H9 (cell line): ENCODE results near the gene IGLL1. TPM values are rescaled to one million over a fixed set of nuclear protein-coding genes. Genes with fewer than 3 reads are reported as not detected.

Source experiments
- DNase-seq: peaks from one replicate; pipeline ENCODE4 v3.0.0-alpha.2; 2017
- H2AFZ ChIP-seq: one replicate; pipeline ENCODE4 v1.6.1; 2013; ENCODE audit warnings: mild to moderate bottlenecking, low read length, control low read depth, moderate library complexity
- H2AK5ac ChIP-seq: 2 replicates; pipeline ENCODE4 v1.6.1; 2013; ENCODE audit warnings: low read length, control low read depth, mixed read lengths; ENCODE audit not compliant: insufficient read length
- H2BK120ac ChIP-seq: one replicate; pipeline ENCODE4 v1.6.1; 2013; ENCODE audit warnings: low read depth, mild to moderate bottlenecking, low read length, control low read depth, inconsistent platforms; ENCODE audit not compliant: poor library complexity, severe bottlenecking
- H2BK12ac ChIP-seq: 2 replicates; pipeline ENCODE4 v1.6.1; 2013; ENCODE audit warnings: low read length, control low read depth, mixed read lengths, low read depth; ENCODE audit not compliant: insufficient read length
- H2BK15ac ChIP-seq: 2 replicates; pipeline ENCODE4 v1.6.1; 2013; ENCODE audit warnings: low read depth, low read length, control low read depth
- H2BK20ac ChIP-seq: one replicate; pipeline ENCODE4 v1.6.1; 2013; ENCODE audit warnings: low read depth, mild to moderate bottlenecking, low read length, control low read depth, inconsistent platforms; ENCODE audit not compliant: poor library complexity, severe bottlenecking
- H2BK5ac ChIP-seq: 2 replicates; pipeline ENCODE4 v1.6.1; 2013; ENCODE audit warnings: low read length, control low read depth, mixed read lengths; ENCODE audit not compliant: insufficient read length
- H3K14ac ChIP-seq: 2 replicates; pipeline ENCODE4 v1.6.1; 2013; ENCODE audit warnings: low read length, control low read depth; ENCODE audit not compliant: insufficient read depth
- H3K18ac ChIP-seq: 2 replicates; pipeline ENCODE4 v1.6.1; 2013; ENCODE audit warnings: low read depth, mild to moderate bottlenecking, mixed read lengths, low read length, control low read depth; ENCODE audit not compliant: insufficient read length
- H3K23ac ChIP-seq: 2 replicates; pipeline ENCODE4 v1.6.1; 2013; ENCODE audit warnings: low read length, control low read depth, mixed read lengths, low read depth; ENCODE audit not compliant: insufficient read length
- H3K23me2 ChIP-seq: 2 replicates; pipeline ENCODE4 v1.6.1; 2013; ENCODE audit warnings: low read depth, mild to moderate bottlenecking, mixed read lengths, low read length, control low read depth; ENCODE audit not compliant: insufficient read length, poor library complexity, severe bottlenecking
- H3K27ac ChIP-seq: 2 replicates; pipeline ENCODE4 v1.5.1; 2013; ENCODE audit warnings: low read length, control low read depth, mixed read lengths, low read depth; ENCODE audit not compliant: insufficient read length
- H3K27me3 ChIP-seq: 2 replicates; pipeline ENCODE4 v1.6.1; 2013; ENCODE audit warnings: low read length, control low read depth, inconsistent platforms; ENCODE audit not compliant: insufficient read depth
- H3K4ac ChIP-seq: 2 replicates; pipeline ENCODE4 v1.6.1; 2013; ENCODE audit warnings: low read depth, mild to moderate bottlenecking, control low read depth, inconsistent platforms, low read length, moderate library complexity
- H3K4me1 ChIP-seq: 2 replicates; pipeline ENCODE4 v1.6.1; 2013; ENCODE audit warnings: low read length, control low read depth, inconsistent platforms; ENCODE audit not compliant: insufficient read depth
- H3K4me2 ChIP-seq: 2 replicates; pipeline ENCODE4 v1.6.1; 2013; ENCODE audit warnings: low read length, control low read depth, mixed read lengths; ENCODE audit not compliant: insufficient read length, insufficient read depth
- H3K56ac ChIP-seq: 2 replicates; pipeline ENCODE4 v1.6.1; 2013; ENCODE audit warnings: low read depth, mild to moderate bottlenecking, mixed read lengths, low read length, control low read depth; ENCODE audit not compliant: insufficient read length
- H3K79me1 ChIP-seq: 2 replicates; pipeline ENCODE4 v1.6.1; 2013; ENCODE audit warnings: low read depth, mild to moderate bottlenecking, moderate library complexity, low read length, control low read depth, inconsistent platforms; ENCODE audit not compliant: insufficient read depth, poor library complexity, severe bottlenecking
- H3K79me2 ChIP-seq: 2 replicates; pipeline ENCODE4 v1.6.1; 2013; ENCODE audit warnings: low read length, control low read depth, inconsistent platforms; ENCODE audit not compliant: insufficient read depth
- H3K9ac ChIP-seq: 2 replicates; pipeline ENCODE4 v1.6.1; 2013; ENCODE audit warnings: low read length, control low read depth, mixed read lengths; ENCODE audit not compliant: insufficient read length; ENCODE audit errors: extremely low read depth
- H3K9me3 ChIP-seq: one replicate; pipeline ENCODE4 v1.6.1; 2013; ENCODE audit warnings: low read depth, low read length, inconsistent platforms; ENCODE audit not compliant: control insufficient read depth
- H3T11ph ChIP-seq: one replicate; pipeline ENCODE4 v1.6.1; 2013; ENCODE audit warnings: mild to moderate bottlenecking, low read length, control low read depth, inconsistent platforms
- H4K20me1 ChIP-seq: one replicate; pipeline ENCODE4 v1.6.1; 2013; ENCODE audit not compliant: control insufficient read depth, insufficient read length, insufficient read depth
- H4K5ac ChIP-seq: 2 replicates; pipeline ENCODE4 v1.6.1; 2013; ENCODE audit warnings: low read depth, mild to moderate bottlenecking, mixed read lengths, low read length, control low read depth; ENCODE audit not compliant: insufficient read length
- H4K8ac ChIP-seq: replicated peaks from 2 replicates; pipeline ENCODE4 v1.6.1; 2013; ENCODE audit warnings: low read length, control low read depth, mixed read lengths, low read depth; ENCODE audit not compliant: insufficient read length
- H4K91ac ChIP-seq: 2 replicates; pipeline ENCODE4 v1.6.1; 2013; ENCODE audit warnings: low read depth, mild to moderate bottlenecking, moderate library complexity, mixed read lengths, low read length, control low read depth; ENCODE audit not compliant: insufficient read length
- H3K27ac Mint-ChIP-seq, 3 experiments: 2 replicates in 2 of 3; 3 replicates in 1 of 3; pipeline ENCODE4 v1.8.0; 2020 to 2021; ENCODE audit warnings: mixed read lengths in 3 of 3, mild to moderate bottlenecking in 1 of 3, moderate library complexity in 1 of 3
- H3K27me3 Mint-ChIP-seq: 2 replicates; pipeline ENCODE4 v1.8.0; 2021; ENCODE audit warnings: low read depth, mild to moderate bottlenecking, moderate library complexity, mixed read lengths
- H3K36me3 Mint-ChIP-seq, 3 experiments: 2 replicates in 2 of 3; 3 replicates in 1 of 3; pipeline ENCODE4 v1.8.0; 2020 to 2021; ENCODE audit warnings: low read depth in 3 of 3, mixed read lengths in 3 of 3; ENCODE audit not compliant: insufficient read depth in 1 of 3
- H3K4me1 Mint-ChIP-seq, 2 experiments: 2 replicates each; pipeline ENCODE4 v1.8.0; 2020; ENCODE audit warnings: mixed read lengths in 2 of 2
- H3K4me3 Mint-ChIP-seq, 2 experiments: 2 replicates in 1 of 2; 3 replicates in 1 of 2; pipeline ENCODE4 v1.8.0; 2020 to 2021; ENCODE audit warnings: mild to moderate bottlenecking in 2 of 2, mixed read lengths in 2 of 2, moderate library complexity in 1 of 2
- H3K9me3 Mint-ChIP-seq, 2 experiments: 2 replicates in 1 of 2; 3 replicates in 1 of 2; pipeline ENCODE4 v1.8.0; 2020; ENCODE audit warnings: mild to moderate bottlenecking in 2 of 2, mixed read lengths in 2 of 2, moderate library complexity in 1 of 2
- CTCF ChIP-seq: fragments of 200-600 bp; sonication (generic); conservative IDR thresholded peaks from 3 replicates; pipeline ENCODE4 v1.8.0; 2021; ENCODE audit warnings: antibody characterized with exemption, mild to moderate bottlenecking
- WGBS: extraction: QIAGEN DNeasy Blood & Tissue Kit; methylation state at CpG from one replicate; pipeline ENCODE4 v1.1.7; 2013; ENCODE audit warnings: missing lambda C conversion rate, low lambda C conversion rate, mixed read lengths; ENCODE audit not compliant: insufficient read length; ENCODE audit errors: extremely low coverage; 5-methylcytosine and 5-hydroxymethylcytosine counted together
- total RNA-seq: library from RNA; stranded (reverse); gene quantifications from 2 replicates; pipeline ENCODE4 v1.2.1, GENCODE V29; 2021

IGLL1 gene
- total RNA-seq, 1 experiment from 2014 or later, result not detected

DNA sequence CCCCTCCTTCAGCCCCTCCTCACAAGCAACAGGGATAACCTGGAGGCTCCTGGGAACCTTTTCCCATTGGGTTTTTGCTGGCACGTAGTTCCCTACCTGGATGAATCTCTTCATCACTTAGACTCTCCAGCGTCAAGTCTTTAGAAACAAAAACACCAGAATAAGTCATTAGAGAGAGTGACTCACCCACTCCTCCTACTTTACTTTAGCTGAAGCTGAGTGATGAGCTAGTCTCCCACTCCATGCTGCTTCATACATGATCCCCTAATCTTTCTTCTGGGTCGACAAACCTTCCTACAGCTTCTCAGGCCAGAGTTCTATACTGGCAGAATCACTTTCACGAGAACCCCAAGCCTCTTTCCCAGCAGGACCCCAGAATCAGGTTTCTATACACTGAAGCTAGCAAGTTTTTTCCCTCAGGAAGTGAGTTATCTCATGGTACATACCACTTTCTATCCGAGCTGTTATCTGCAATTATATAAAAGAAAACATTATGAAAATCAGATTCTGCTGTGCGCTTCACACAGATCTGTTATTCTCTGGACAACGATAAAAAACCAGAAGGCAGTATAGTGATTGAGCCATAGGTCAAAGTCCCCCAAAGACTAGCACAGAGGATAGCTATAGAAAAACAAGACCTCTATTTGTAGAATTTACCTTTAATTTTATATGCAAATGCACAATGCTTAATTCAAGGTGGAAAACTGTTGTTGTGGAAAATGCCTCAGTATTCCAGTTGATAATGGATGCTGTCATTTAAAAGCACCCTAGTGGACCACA, 33.3 kb upstream of the IGLL1 start:
- H2AK5ac ChIP-seq, result no peak overlapping the region
- no peaks in the 10 kb centered on the region; the same call in 1 of the 2 replicates for H3K27me3 ChIP-seq
- Mint-ChIP-seq H3K27ac (no peak overlapping the region), H3K9me3 (no peaks in the 10 kb centered on the region), H3K4me3 (no peak overlapping the region), H3K27me3 (peaks cover 87% of the 10 kb centered on the region), H3K36me3 (no peaks in the 10 kb centered on the region; a peak in 1 of 7 replicates), H3K4me1 (no peaks in the 10 kb centered on the region)
- WGBS, result no CpG with 5 or more reads among the region's 7 CpGs
- DNase-seq, result no peak
- H4K91ac ChIP-seq, result no peak overlapping the region
- H2BK120ac ChIP-seq, result no peak overlapping the region
- H3K4ac ChIP-seq, result no peak overlapping the region
- no peak overlapping the region for H4K8ac ChIP-seq
- TF ChIP-seq CTCF, result no peak
- no peak overlapping the region for H3K27ac ChIP-seq
- no peaks in the 10 kb centered on the region for H3K79me2 ChIP-seq
- H3K4me2 ChIP-seq, result no peak overlapping the region
- no peaks in the 10 kb centered on the region for H3K9me3 ChIP-seq
- no peak overlapping the region for H3K9ac ChIP-seq
- H2BK5ac ChIP-seq, result no peak overlapping the region
- H3K56ac ChIP-seq, result no peak overlapping the region
- no peak overlapping the region for H3K14ac ChIP-seq
- H2BK15ac ChIP-seq, result no peak overlapping the region
- H3T11ph ChIP-seq, result no peak overlapping the region
- no peaks in the 10 kb centered on the region for H4K20me1 ChIP-seq
- no peaks in the 10 kb centered on the region for H3K79me1 ChIP-seq
- no peak overlapping the region for H2AFZ ChIP-seq
- no peaks in the 10 kb centered on the region for H3K4me1 ChIP-seq
- no peak overlapping the region for H3K23ac ChIP-seq
- H3K23me2 ChIP-seq, result no peaks in the 10 kb centered on the region
- H2BK20ac ChIP-seq, result no peak overlapping the region
- H3K18ac ChIP-seq, result no peak overlapping the region
- H4K5ac ChIP-seq, result no peak overlapping the region
- no peak overlapping the region for H2BK12ac ChIP-seq
